ENCODE data around the gene TNRC6A.
"Not testable (repeated sequence)": the region's sequence is repeated elsewhere in the genome, so short reads cannot be mapped to it uniquely, and the experiment has no call there.

TNRC6A gene

DNA sequence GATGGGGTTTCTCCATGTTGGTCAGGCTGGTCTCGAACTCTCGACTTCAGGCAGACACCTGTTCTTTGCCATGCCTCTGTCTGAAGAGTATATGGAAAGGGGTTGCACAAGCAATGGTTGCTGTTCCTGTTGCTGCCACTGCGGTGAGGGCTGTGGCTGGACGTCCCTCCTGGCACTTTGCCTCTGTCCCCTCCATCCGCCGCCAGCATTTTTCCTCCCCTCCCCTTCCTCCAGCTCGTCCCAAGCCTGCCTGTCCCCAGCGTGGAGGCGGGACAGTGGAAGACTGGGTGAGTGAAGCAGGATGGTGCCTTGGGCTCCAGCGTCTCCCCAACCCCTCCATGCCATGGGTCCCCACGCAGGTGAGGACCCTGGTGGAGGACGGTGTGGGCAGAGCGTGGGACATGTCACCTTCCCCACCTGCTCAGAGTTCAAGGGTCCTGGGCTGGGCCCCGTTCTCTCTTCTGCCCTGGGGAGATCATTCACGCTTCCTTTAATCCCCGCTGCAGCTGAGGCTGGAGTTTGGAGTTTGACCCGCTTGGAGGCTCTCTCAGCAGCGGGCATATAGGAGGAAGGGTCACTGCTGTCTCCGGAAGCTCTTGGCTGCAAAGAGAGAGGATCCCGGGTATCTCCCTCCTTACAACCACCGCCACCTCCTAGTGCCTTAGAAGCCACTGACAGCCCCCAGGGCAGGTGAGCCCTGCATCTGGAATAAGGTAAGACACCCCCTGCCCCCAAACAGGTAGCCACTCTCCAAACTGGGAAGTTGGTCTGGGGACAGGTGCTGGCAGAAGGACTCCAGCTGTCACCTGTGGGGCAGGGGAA is 116.5 kb downstream of the TNRC6A start, which contains the start of gene SLC5A11:
SLC5A11 (plus strand) TSS at position 238 of the 822 bp plus-strand sequence. CDS start 12,681 bp downstream, outside the sequence.
- no peak for DNase-seq (ENCODE audit: low spot score)

DNA sequence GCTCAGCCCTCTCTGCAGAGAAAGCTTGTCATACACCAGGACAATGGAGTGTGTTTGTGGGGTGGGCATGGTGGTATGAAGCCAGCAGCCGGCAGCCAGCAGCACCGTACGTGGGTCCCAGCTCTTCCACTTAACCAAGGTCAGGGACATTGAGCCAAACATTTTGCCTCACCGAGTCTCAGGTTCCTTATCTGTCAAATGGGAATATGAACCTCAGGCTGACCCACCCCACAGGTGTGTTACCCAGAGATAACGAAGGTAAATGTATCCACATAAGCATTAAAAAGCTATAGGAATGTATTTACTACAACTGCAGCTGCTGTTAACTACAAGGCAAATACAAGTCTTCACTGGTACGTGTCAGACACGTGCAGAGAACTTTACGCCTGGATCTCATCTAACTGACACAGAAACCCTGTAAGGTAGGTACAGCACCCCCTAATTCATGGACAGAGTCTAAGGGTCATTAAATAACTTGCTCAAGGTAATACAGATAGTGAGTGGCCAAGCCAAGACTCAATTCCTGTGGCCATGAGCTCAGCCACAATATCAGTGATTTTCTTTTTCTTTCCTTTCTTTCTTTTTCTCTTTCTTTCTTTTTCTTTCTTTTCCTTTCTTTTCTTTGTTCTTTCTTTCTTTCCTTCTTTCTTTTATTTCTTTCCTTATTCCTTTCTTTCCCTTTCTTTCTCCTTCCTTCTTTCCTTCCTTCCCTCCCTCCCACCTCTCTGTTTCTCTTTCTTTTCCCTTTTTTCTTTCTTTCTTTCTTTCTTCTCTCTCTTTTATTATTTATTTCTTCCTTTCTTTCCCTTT is 117.3 kb downstream of the TNRC6A start:
- no peak for DNase-seq (ENCODE audit: low spot score)

DNA sequence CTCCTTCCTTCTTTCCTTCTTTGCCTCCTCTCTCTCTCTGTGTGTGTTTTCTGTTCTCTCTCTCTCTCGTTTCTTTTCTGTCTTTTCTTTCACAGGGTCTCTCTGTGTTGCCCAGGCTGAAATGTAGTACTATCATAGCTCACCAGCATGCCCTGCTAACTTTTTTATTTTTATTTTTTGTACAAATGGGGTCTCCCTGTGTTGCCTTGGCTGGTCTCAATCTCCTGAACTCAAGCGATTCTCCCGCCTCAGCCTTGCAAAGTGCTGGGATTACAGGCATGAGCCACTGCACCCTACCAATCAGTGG is 117.9 kb downstream of the TNRC6A start:
- DNase-seq (ENCODE audit: low spot score), result no peak

DNA sequence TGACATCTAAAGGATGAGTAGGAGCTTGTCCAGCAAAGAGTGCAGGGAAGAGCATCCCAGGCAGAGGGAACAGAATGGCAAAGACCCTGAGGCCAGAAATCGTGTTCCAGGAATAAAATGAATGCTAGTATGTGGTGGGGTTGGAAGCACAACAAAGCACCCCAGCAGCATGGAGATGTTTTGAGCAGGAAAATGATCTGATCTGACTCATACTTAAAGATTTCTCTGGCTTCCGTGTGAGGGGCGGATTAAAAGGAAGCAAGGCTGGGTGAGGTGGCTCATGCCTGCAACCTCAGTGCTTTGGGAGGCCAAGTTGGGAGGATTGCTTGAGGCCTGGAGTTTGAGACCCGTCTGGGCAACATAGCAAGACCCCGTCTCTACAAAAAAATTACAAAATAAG is 118.6 kb downstream of the TNRC6A start:
- DNase-seq (ENCODE audit: low spot score), result no peak

DNA sequence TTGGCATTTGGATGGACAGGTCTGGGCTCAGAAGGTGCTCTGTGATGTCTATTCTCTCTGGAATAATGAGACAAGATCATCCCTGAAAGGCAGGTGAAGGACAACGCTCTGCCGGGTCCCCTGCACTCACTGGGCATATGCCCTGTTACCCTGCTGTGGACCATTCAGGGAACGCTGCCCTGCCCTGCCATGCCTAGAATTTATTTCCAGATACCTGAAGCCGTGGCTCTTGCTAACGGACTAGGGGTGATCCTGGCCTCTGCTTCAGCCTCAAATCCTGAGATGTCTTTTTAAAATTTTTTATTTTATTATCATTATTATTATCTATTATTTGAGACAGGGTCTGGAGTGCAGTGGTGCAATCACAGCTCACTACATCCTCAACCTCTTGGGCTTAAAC is 120.2 kb downstream of the TNRC6A start:
- DNase-seq (ENCODE audit: low spot score), result no peak

GRCh38 chr16:24850289-24850938 is 121.0 kb downstream of the TNRC6A start:
- peak; percentile 62 for DNase-seq (ENCODE audit: low spot score)

DNA sequence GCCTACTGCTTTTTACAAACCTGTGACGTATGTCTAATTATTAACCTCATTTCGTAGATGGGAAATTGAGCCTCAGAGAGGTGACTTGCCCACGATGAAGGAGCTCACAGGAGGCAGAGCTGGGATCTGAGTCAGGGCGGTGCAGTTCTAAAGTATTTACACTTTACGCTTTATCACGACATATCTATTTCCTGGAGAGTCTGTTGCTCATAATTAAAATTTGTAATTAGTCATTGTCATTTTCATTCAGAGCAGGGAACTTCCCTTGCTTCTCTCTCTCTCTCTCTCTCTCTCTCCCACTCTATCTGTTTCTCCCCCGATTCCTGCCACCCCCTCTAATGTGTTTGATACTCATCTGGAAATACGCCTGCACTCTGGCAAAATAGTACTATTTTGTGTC is 122.2 kb downstream of the TNRC6A start:
- peak; percentile 73 for DNase-seq (ENCODE audit: low spot score)

DNA sequence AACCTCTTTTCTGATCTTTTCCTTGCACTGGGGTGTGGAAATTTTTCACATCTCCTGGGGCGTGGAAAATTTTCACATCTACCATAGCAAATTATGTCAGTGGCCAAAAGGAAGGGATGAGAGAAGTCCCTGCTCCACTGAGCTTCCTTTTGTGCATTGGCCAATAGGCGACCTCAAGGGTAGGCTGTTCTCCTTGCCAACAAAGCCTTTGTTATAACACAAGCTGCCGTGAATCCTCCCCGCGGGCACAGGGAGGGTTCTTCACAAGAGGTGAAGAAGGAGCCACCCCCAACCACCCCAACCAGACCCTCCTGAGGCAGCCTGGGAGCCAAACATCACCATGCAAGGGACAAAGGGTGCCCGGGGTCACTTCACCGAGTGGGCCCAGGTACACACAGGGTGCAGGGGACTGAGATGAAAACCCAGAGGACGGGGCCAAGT is 122.8 kb downstream of the TNRC6A start:
- no peak for DNase-seq (ENCODE audit: low spot score)

DNA sequence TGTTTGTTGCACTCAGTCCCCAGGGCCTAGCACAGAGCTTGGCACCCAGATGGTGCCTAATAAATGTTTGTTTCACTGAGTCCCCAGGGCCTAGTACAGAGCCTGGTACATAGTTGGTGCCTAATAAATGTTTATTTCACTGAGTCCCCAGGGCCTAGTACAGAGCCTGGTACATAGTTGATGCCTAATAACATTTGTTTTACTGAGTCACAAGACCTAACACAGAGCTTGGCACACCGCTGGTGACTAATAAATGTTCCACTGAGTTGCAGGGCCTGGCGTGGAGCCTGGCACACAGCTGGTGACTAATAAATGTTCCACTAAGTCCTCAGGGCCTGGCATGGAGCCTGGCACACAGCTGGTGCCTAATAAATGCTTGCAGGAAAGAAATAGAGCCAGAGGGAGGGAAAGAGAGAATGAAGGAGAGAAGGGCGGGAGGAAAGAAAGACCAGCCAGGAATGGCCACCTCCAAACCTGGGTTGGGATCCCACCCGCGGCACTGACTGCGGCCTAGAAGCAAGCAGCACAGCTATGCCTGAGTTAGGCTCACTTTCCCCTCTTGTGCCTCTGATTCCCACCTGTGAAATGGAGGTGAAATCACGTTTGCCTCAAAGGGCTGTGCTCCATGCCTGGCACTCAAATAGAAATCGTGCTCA is 123.8 kb downstream of the TNRC6A start:
- no peak for DNase-seq (ENCODE audit: low spot score)

GRCh38 chr16:24853830-24854229 is 124.4 kb downstream of the TNRC6A start:
- no peak for DNase-seq (ENCODE audit: low spot score)

GRCh38 chr16:24854607-24855171 is 125.2 kb downstream of the TNRC6A start:
- no peak for DNase-seq (ENCODE audit: low spot score)

DNA sequence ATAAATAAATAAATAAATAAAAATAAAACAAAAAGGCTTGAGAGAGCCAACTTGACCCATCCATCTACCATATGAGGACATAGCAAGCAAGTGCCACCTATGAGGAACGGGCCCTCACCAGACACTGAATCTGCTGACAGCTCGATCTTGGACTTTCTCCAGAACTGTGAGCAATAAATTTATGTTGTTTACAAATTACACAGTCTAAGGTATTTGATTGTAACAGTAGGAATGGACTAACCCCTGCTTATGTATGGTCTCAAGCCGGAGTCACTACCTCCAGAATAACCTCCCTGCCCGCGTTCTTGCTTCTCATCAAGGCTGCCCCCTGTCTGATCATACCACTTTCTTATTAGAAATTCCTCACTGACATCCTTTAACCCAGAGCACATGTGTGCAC is 126.2 kb downstream of the TNRC6A start:
- DNase-seq (ENCODE audit: low spot score), result no peak

GRCh38 chr16:24856871-24857270 is 127.4 kb downstream of the TNRC6A start:
- DNase-seq (ENCODE audit: low spot score), result not testable (repeated sequence)

DNA sequence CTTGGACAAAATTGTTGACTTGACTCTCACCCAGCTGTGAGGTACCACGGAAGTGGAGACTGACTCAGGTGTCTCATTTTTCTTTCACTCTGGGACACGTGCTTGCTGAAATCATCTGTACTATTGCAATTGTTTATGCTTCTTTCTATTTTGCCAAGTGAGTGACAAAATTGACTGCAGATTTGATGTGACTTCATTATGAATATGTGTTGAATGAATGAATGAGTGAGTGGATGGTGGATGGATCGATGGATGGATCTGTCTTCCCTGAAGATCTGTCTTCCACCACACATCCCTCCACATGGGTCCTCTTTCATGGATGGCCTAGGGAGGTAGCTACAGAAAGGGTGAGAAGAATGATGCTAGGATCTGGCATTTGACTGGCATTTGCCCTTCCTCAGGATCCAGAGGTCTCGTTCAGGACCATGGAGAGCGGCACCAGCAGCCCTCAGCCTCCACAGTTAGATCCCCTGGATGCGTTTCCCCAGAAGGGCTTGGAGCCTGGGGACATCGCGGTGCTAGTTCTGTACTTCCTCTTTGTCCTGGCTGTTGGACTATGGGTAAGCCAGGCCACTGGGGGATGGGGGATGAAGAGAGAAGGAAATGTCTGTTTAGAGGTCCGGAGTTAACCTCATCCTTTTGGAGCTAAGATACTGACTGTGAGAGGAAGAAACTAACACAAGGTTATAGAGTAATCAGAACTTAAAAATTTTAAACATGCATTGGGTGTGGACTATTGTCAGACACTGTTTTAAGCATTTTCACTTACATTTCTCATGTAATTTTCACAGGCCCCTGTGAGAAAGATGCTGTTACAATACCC is 129.0 kb downstream of the TNRC6A start:
- peak; percentile 36 for DNase-seq (ENCODE audit: low spot score)

GRCh38 chr16:24861461-24861860 is 132.0 kb downstream of the TNRC6A start:
- no peak for DNase-seq (ENCODE audit: low spot score)

DNA sequence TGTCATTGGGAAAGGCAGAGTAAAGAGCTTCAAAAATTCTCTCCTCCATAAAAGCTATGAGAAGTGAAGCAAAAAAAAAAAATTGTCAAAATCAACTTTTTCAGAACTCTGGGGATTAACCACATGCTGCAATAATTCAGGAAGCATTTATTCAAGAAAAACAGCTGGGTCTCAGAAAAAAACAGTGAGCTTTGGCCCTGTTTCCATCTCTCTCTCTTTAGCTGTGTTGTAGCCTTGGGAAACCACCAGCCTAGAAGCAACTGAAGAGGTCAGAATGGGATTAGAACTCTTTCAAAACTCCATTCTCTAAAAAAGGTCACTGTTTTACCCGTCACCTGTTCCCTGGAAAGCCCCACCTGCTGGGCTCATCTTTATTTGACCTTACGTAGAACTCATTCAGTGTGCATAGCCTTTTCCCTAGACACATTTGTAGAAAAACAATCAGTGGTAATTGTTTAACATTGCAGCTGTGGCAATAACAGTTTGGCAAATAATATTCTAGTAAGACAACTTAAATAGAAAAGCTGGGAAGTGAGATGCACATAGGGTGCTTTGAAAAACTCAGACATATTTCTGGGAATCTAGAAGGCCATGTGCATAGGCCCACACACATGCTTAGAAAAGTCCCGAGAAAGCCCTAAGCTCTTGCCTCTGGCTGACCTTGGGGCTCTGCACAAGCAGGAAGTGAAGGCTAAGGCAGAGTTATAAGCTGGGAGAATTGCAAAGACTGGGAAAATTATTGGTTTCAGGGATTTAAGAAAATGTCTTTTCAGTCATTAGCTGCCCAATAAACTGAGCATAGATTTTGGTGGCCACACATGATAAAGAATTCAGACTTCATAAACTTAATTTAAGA is 134.4 kb downstream of the TNRC6A start:
- DNase-seq (ENCODE audit: low spot score), result no peak

DNA sequence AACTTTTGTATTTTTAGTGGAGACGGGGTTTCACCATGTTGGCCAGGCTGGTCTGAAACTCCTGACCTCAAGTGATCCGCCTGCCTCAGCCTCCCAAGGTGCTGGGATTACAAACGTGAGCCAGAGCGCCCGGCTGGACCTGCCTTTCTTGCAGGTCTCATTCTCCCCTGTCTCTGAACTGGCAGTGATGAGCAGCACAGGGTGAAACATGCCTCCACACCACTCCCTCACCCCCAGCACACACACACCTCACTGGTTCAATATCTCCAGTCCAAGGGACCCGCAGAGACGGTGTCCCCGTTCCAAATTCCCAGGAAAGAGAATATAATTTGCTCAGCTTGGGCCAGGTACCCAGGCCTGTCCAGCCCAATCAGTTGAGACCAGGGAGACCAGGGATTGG is 139.6 kb downstream of the TNRC6A start:
- no peak for DNase-seq (ENCODE audit: low spot score)

GRCh38 chr16:24871891-24872290 is 142.4 kb downstream of the TNRC6A start:
- DNase-seq (ENCODE audit: low spot score), result no peak

- no peak for DNase-seq (ENCODE audit: low spot score)
Measured at GRCh38 chr16:24873028-24873427, 143.6 kb downstream of the TNRC6A start.

- no peak for DNase-seq (ENCODE audit: low spot score)
Measured at GRCh38 chr16:24875466-24875865, 146.0 kb downstream of the TNRC6A start.
